HG03103 (cell line): ENCODE data around the gene CDX1.

Experiments used
- ATAC-seq: cut with Tn5 transposase; IDR thresholded peaks from one replicate; pipeline ENCODE4 v1.9.1; 2021; ENCODE audit warnings: low read depth; ENCODE audit not compliant: unreplicated experiment

Gene CDX1

DNA sequence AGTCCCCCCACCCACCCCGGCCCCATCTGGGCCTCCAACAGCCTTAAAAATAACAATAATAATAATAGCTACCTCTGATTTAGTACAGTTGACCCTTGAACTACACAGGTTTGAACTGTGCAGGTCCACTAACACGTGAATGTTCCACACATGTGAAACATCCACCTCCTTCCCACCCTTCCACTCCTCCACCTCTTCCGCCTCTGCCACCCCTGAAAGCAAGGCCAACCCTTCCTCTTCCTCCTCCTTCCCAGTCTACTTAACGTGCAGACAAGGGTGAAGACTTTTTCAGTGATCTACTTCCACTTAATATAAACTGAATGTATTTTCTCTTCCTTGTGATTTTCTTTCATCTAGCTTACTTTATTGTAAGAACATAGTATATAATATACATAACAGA is 21.7 kb upstream of the CDX1 start:
- ATAC-seq, result no peak

- no peak for ATAC-seq
Observed at GRCh38 chr5:150146235-150146634, 20.3 kb upstream of the CDX1 start.

DNA sequence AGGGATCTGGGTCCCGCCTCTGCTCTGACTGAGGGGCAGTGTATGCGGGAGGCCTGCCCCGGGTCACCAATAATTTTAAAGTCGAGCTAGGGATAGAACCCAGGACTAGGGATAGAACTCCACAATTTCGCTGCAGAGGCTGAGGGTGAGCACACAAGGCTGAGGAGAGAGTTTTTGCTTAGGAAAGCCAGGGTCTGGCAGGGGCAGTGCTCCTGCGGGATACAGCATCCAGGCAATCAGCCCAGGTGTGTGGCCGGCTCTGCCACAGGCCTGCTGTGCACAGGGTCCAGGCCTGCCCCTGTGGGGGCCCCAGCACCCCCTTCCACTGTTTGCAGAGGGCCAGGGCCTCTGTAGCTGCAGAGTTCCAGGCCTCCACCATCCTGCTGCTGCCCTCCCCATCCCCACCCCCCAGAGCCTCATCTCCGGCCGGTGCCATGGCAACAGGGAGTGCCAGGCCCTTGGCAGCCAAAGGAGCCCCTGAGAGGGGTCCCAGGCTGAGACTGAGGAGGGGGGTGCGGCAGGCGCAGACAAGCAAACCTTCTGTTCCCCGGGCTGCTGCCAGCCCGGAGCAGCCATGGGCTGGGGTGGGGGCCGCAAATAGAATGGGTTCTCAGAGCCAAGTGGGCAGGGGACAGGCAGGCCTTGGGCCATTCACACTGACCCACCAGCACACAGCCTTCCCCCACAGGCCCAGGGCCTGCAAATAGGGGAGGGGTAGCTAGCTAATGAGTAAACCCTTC is 19.5 kb upstream of the CDX1 start:
- ATAC-seq, result no peak

DNA sequence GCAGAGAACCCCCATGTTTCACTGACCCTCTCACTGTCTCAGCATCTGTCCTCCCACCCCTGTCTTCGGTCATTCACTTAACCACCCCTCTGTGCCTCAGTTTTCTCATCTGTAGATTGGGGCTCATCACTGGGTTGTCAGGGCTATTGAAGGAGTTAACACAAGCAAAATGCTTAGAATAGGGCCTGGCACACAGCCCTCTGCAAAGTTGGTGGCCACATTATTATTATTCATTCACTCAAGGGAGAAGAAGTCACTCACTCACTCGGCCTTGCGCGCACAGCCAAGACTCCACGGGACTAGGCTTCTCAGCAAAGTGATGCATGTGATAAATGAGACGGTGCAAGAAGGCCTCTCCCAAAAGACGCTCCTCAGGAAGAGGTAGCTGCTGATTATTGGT is 18.9 kb upstream of the CDX1 start:
- ATAC-seq, result no peak

- ATAC-seq, result no peak
Observed at GRCh38 chr5:150148117-150148927, 18.3 kb upstream of the CDX1 start.

DNA sequence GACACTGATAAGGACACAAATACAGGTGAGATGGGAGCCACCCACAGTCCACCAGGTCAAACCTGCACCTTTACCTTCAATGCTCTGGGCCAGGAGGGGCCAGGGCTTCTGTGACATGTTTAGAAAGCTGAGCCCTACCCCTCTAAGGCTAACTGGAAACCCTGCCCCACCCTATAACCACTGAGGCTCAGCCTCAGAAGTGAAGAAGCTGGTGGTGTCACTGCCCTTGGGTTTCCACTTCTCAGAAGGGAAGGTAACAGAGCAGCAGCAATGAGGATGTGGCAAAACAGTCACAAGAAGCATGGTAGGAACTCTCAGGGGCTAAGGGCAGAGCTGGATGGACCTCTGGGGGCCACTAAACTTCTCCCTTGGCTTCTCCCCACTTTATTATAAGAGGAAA is 17.0 kb upstream of the CDX1 start:
- ATAC-seq, result no peak

DNA sequence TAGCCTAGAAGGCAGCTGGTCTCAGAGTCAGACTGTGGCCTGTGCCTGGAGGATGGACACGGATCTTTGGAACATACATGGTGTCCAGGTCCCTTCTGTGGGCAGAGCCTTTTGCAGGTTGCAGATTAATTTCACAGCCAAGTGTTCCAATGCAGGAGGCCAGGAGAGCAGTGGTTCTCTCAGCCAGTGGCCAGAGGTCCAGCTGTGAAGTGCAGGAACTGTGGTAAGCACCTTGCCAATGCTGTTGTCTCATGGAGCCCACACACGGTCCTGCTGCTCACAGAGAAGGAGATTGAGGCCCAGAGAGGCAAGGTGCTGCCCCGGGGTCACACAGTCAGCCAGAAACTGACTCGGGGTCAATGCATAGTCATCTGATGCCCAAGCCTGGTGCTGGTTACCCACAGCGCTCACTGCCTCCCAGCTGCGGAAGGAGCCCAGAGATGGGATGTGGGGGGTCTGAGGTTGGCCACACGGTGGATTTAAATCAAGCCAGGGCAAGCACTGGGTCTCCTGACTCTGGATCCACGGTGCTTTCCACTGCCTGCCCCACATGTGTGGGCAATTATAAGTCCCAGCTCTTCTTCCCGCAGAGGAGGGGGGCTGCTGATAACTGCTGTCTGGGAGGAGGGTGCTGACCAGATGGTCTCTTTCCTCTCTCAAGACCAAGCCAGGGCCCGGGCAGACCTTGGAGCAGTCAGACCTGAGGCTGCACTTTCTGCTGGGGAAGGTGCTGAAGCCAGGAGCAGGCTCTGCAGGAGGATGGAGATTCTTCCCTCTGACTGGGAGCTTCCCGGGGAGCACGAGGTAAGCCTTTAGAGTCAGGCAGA is 13.7 kb upstream of the CDX1 start:
- no peak for ATAC-seq

DNA sequence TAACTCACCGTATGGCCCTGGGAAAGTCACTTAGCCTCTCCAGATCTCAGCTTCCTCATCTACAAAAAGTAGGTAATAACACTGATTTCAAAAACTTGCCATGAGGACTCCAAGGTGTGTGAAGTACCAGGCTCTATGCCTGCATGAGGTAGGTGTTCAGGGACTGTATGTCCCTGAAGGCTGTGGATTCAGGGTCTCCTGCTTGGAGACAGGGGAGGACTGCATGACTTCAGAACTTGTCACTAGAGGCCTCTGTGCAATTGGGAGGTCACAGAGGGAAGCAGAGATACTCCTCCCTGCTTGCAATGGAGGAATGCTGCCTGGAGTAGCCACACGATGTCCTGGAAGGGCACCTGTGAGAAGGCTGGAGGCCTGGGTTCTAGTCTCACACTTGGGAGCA is 13.1 kb upstream of the CDX1 start:
- no peak for ATAC-seq

DNA sequence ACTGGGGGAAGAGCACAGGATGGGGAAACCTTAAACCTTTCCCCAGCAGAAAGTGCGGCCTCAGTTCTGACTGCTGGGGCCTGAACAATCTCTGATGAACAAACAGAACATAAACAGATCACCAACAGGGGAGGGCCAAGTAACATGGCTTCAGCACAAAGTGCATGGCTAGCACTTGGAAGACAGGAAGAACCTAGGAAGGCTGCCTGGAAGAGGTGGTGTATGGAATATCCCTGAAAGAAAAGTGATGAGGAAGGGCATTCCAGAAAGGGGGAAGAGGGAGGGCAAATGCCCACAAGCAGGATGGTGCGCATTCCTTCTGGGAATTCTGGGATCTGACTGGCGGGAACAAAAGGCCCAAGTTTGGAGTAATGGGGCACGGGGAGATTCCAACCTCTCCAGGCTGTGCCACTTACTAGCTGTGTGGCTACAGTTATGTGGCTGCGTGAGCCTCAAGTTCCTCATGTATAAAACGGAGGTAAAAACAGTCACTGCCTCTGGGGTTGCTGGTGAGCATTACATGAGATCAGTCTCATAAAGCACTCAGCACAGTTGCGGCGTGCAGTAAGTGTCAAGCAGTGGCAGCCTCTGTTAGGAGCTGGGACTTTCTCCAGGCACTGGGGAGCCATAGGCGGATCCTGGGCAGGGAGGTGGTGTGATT is 12.5 kb upstream of the CDX1 start:
- peak; percentile 52 for ATAC-seq

GRCh38 chr5:150154618-150155128 is 11.9 kb upstream of the CDX1 start:
- ATAC-seq, result no peak

DNA sequence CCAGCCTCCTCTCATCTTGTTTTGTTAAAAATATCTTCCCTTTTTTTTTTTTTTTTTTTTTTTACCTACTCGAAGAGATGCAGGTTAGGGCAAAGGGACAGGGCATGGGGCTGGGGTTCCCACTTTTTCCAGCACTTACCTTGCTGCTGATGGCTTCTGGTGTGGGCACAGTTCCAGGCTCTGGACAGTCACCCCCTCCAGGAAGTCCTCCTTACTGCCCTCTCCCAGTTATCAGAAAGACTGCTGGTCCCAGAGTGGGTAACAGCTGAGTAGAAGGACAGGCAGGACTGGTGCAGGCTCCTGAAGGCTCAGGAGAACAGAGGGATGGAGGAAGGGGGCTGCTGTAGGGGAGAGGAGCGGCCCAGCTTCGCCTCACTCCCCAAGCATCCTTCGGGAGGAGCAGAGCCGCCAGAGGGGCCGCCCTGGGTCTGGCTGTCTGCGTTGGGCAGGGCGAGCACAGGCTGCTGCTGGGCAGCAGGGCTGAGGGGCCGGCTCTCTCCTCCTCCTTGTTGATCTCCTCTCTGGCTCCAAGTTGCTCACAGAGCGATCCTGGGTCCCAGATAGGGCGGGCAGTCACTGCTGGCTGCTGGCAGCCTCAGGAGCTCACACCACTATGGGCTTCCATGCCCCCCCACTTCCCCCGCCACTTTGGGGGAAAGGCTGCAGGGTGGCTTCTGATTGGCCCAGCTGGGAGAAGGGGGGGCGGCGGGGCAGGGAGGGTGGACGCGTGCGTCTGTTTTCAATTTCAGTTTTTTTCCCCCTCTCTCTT is 11.1 kb upstream of the CDX1 start, which contains the start of gene PDGFRB:
Gene PDGFRB, minus strand, starts transcription at position 588 of the 769 bp plus-strand sequence. CDS start 18,798 bp downstream, outside the sequence.
- no peak for ATAC-seq

DNA sequence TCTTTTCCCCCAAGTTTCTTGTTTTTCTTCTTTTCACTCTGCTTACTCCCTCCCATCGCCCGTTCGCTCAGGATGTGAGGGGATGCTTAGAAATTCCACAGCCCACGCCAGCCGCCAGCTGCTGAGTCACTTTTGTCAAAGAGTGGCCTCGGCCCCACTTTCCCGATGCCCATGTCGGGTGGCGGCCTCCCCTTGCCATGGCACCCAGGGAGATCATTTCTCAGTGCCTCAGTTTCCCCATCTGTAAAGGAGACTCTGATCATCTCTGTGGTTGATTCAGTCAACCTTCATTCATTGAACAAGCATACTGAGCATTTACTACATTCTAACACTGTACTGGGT is 10.6 kb upstream of the CDX1 start:
- no peak for ATAC-seq

DNA sequence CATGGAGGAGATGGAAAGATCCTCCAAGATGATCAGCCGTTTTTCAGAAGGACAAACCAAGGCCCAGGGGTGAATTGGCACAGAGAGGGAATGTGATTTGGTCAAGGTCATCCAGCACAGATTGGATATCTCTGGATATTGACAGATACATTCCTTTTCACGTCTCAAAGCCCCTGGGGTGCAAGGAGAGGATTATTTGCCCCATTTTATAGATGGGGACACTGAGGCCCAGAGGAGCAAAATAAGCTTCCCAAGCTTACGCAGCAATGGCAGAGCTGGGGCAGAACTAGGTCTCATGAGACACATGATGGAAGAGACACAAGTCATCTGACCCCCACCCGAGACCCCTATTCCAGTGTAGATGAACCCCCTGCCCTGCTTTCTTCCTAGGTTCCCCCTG is 10.0 kb upstream of the CDX1 start:
- no peak for ATAC-seq

DNA sequence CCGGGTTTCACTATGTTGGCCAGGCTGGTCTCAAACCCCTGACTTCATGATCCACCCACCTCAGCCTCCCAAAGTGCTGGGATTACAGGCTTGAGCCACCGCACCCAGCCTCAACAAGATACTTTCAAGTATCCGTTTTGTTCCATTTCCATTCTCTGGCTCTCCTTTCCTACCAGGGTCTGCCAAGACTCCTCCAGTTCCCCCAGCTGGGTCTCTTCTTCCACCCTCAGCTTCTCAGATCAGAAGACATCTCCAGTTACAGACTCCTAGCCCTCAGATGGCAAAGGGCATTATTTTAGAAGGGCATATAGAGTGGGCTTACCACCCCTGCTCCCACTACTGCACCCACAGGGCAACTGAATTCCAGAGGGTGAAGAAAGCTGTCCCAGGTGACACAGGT is 9.4 kb upstream of the CDX1 start:
- ATAC-seq, result no peak

DNA sequence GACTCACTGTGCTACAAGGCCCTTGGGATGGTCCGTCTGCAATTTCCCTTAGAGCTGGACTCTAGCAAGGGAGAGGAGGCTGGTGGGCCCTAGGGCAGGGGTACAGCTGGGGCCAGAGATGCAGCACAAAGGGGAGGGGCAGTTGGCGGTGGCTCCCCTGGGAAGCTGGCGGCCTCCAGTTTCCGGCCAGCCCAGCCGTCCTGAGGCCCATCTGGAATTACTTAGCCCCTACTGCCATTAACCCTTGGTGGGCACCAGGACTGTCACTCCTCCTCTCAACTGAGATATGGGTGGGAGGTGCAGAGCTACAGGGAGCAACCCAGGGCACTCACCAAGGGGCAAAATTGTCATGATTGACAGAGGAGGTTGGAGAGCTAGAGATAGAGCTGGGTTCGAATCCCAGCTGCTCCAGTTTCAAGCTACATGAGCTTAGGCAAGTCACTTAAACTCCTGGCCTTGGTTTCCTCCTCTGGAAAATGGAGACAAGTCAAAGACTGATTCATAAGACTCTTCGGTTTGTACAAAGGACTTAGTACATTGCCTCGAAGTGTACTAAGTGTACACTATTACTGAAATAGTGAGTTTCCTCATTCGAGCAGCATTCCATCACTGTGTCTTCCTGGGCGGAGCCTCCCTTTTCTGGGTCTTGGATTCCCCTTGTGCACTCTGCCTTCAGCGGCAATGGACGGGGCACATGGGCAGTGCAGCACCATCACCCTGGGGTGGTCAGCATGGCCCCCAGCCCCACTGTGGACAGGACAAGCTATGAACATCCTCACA is 8.2 kb upstream of the CDX1 start:
- no peak for ATAC-seq

DNA sequence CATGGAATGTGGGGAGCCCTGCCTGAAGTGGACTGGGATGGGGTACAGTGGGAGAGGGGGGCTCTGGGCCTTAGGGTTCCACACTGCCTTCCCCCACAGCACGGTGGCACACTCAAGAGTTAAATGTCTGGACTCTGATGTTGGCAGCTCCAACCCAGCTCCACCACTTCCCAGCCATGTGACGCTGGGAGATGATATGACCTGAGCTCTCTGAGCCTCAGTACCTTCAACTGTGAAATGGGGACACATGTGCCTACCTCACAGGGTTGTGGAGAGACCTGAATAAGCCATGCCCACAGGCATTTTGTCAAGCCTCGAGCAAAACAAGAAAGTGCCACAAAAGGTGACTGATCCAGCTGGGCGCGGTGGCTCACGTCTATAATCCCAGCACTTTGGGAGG is 7.5 kb upstream of the CDX1 start:
- ATAC-seq, result no peak

GRCh38 chr5:150159741-150160179 is 6.8 kb upstream of the CDX1 start:
- no peak for ATAC-seq

DNA sequence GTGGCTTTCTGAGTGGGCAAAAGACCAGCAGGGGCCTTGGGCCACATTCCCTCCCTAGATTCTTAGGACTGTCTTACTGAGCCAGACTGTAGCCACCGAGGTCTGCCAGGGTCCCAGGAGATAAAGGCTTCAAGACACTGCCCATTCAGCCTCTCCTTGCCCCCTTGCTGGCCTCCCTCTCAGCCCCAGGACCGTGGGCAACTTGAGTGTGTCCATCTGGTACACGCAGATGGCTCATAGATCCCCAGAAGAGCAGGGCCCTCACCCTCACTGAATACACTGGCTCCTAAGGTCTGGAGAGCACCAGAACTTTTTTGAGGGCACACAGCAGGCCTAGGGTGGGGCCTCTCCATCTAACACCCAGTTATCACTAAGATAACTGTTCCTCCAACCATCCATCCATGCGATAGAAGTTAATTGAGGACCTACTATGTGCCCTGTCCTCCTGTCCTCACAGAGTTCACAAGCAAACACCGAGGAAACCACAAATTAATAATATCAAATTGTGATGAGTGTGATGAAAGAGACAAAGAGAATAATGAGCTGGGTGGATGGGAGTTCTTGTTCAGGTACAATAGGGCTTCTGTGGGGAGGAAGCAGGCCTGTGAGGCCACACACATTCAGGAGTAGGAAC is 6.0 kb upstream of the CDX1 start:
- ATAC-seq, result no peak
